ENCODE measurements around the gene PTPRK. TPM values are rescaled to one million over a fixed set of nuclear protein-coding genes. Genes with fewer than 3 reads are reported as not detected.

The PTPRK gene
- total RNA-seq, 4 donors from 2014 or later = 7.3 to 22.9 (median 13.0) TPM

DNA sequence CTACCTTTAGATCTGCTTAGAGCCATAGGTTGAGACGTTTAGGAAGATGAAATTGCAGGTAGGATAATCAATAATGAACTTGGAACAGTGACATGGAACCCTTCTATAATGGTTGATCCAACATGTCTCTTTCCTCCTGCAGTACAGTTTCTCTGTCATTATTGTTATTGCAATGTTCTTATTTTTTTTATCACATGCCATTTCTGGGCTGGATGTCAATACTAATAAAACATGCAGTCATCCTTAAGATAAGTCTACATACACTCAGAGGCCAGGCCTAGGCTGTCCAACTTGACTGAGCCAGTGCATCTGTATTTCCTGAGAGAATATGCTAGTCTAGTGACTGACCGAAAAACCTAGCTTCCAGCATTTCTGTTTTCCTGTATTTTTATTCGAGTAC is 544.3 kb downstream of the PTPRK start:
- H3K9me3 ChIP-seq = no peaks in the 10 kb centered on the region
- no peak overlapping the region for H3K4me3 ChIP-seq
- no peak for ATAC-seq
- H3K4me1 ChIP-seq = no peaks in the 10 kb centered on the region
- intact Hi-C loops (cut with DNase I; ENCODE audit: low total_unique reads) = no loop called here
- no peak overlapping the region for H3K27ac ChIP-seq
- no peaks in the 10 kb centered on the region for H3K27me3 ChIP-seq
- no peak for DNase-seq
- TF ChIP-seq, protein P1, sequence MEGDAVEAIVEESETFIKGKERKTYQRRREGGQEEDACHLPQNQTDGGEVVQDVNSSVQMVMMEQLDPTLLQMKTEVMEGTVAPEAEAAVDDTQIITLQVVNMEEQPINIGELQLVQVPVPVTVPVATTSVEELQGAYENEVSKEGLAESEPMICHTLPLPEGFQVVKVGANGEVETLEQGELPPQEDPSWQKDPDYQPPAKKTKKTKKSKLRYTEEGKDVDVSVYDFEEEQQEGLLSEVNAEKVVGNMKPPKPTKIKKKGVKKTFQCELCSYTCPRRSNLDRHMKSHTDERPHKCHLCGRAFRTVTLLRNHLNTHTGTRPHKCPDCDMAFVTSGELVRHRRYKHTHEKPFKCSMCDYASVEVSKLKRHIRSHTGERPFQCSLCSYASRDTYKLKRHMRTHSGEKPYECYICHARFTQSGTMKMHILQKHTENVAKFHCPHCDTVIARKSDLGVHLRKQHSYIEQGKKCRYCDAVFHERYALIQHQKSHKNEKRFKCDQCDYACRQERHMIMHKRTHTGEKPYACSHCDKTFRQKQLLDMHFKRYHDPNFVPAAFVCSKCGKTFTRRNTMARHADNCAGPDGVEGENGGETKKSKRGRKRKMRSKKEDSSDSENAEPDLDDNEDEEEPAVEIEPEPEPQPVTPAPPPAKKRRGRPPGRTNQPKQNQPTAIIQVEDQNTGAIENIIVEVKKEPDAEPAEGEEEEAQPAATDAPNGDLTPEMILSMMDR (IDR thresholded peaks at IDR 0.05 in 4 of 5, conservative IDR thresholded peaks at IDR 0.05 in 1 of 5) = no peak
- no peak for TF ChIP-seq POLR2A (IDR thresholded peaks at IDR 0.05)
- in situ Hi-C loops (cut with MboI; ENCODE audit: low sequenced_read_pairs in 4 of 4) = no loop called here
- peaks cover 0 to 30% of the 10 kb centered on the region in 2 donors for H3K36me3 ChIP-seq

DNA sequence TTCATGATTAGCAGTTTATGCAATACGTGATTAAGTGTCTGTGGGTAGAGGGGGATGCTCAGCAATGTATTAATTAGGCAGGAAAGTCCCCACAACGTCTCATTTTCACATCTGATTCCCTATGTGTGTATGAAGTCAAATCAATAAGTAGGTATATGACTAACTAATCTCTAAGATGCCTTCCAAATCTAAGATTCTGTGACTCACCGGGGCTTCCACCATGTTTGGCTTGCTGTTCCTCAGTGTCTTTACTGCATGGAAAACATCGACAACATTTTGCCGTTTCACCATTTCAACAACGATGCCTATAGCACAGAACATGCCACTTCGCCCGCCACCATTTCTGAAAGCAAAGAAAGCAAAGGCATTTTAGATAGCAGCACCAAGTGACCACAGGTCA is 547.6 kb downstream of the PTPRK start:
- Histone ChIP-seq H3K4me1 (no peaks in the 10 kb centered on the region), H3K9me3 (no peaks in the 10 kb centered on the region), H3K27ac (no peak overlapping the region), H3K27me3 (no peaks in the 10 kb centered on the region), H3K4me3 (no peak overlapping the region), H3K36me3 (peaks cover 0 to 27% of the 10 kb centered on the region in 2 donors)
- ATAC-seq = no peak
- no peak for TF ChIP-seq POLR2A (IDR thresholded peaks at IDR 0.05)
- TF ChIP-seq, protein P1 (IDR thresholded peaks at IDR 0.05 in 4 of 5, conservative IDR thresholded peaks at IDR 0.05 in 1 of 5) = no peak
- DNase-seq = no peak
- intact Hi-C loops (cut with DNase I; ENCODE audit: low total_unique reads) (no loop called here), in situ Hi-C loops (cut with MboI; ENCODE audit: low sequenced_read_pairs in 4 of 4) (no loop called here)

DNA sequence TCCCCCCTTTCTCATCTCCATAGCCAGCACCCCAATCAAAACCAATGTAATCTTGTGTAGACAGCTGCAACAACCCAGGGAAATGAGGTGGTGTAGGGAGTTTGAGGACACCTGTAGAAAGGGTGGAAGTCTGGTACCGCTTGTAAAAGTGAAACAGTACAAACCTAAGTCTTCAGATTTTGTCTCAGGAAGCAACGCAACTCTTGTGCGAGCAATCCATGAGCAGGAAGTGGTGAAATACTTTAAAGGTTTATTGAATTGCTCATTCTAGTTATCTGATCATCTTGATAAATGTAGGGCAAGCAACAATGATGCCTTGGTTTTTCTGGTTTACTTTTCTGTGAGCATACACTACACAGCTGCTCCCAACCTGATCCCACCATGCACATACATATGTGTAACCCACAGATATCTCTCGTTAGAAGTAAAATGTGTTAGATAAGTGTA is 548.4 kb downstream of the PTPRK start:
- Histone ChIP-seq H3K4me1 (no peaks in the 10 kb centered on the region), H3K27me3 (no peaks in the 10 kb centered on the region), H3K9me3 (no peaks in the 10 kb centered on the region), H3K4me3 (no peak overlapping the region), H3K36me3 (peaks cover 0 to 25% of the 10 kb centered on the region in 2 donors), H3K27ac (no peak overlapping the region)
- DNase-seq (no peak), ATAC-seq (no peak)
- TF ChIP-seq POLR2A (IDR thresholded peaks at IDR 0.05) = no peak
- TF ChIP-seq, protein P1 (IDR thresholded peaks at IDR 0.05 in 4 of 5, conservative IDR thresholded peaks at IDR 0.05 in 1 of 5) = no peak
- in situ Hi-C loops (cut with MboI; ENCODE audit: low sequenced_read_pairs in 4 of 4) = no loop called here
- intact Hi-C loops (cut with DNase I; ENCODE audit: low total_unique reads) = no loop called here

DNA sequence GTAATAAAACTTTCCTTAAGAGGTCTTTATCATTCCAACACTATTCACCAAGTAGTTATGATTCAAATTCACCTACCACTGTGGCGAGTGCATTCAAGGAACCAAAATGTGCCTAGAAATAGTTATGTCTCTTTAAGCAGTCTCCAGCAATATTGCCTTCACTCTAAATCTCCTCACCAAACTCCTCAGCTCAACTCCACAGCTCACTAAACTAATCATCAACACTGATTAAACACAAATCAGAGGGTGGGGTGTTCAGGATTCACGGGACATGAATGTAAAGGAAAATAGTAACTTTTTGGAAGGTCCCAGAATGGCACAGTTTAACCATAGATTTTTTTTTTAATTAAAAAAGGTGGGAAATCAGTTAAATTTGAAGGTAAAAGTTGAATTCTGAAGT is 549.0 kb downstream of the PTPRK start:
- H3K27ac ChIP-seq = no peak overlapping the region
- H3K27me3 ChIP-seq = no peaks in the 10 kb centered on the region
- in situ Hi-C loops (cut with MboI; ENCODE audit: low sequenced_read_pairs in 4 of 4) (no loop called here), intact Hi-C loops (cut with DNase I; ENCODE audit: low total_unique reads) (no loop called here)
- TF ChIP-seq POLR2A (IDR thresholded peaks at IDR 0.05) = no peak
- TF ChIP-seq, protein P1 (IDR thresholded peaks at IDR 0.05 in 4 of 5, conservative IDR thresholded peaks at IDR 0.05 in 1 of 5) = no peak
- no peak for DNase-seq
- no peaks in the 10 kb centered on the region for H3K9me3 ChIP-seq
- ATAC-seq = no peak
- peaks cover 0 to 25% of the 10 kb centered on the region in 2 donors for H3K36me3 ChIP-seq
- H3K4me1 ChIP-seq = no peaks in the 10 kb centered on the region
- H3K4me3 ChIP-seq = no peak overlapping the region

DNA sequence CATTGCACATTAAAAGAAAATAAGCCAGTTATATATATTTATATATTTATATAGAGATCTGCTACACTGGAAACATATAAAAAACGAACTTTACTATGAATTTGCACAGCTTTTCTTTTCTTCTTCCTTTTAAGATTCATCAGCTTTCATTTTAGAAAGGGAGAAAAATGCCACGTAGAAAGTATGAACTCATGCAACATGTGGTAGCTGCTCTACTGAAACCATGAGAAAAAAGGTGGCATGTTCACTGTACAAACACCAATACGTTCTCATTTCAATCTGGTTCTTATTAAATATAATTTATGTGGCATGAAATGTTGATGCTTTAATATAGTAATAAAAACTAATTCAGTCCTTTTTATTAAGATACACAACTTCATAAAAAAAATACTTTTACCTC is 550.7 kb downstream of the PTPRK start:
- Histone ChIP-seq H3K27me3 (no peaks in the 10 kb centered on the region), H3K4me3 (no peak overlapping the region), H3K27ac (no peak overlapping the region), H3K36me3 (peaks cover 0 to 25% of the 10 kb centered on the region in 2 donors), H3K9me3 (no peaks in the 10 kb centered on the region), H3K4me1 (no peaks in the 10 kb centered on the region)
- TF ChIP-seq, protein P1 (IDR thresholded peaks at IDR 0.05 in 4 of 5, conservative IDR thresholded peaks at IDR 0.05 in 1 of 5) = no peak
- TF ChIP-seq POLR2A (IDR thresholded peaks at IDR 0.05) = no peak
- no peak for ATAC-seq
- DNase-seq = no peak
- intact Hi-C loops (cut with DNase I; ENCODE audit: low total_unique reads) = no loop called here
- in situ Hi-C loops (cut with MboI; ENCODE audit: low sequenced_read_pairs in 4 of 4) = no loop called here
